ENCODE data around the gene GNG7. TPM values are rescaled to one million over a fixed set of nuclear protein-coding genes. Genes with fewer than 3 reads are reported as not detected.

The GNG7 gene
- total RNA-seq, 1 experiment from 2014 or later: 7.7 TPM

GRCh38 chr19:2716722-2717637 lies 14.5 kb upstream of the GNG7 start:
- H3K9me3 ChIP-seq (ENCODE audit: control insufficient read depth, low read depth, low read length): peaks cover 8% of the 10 kb centered on the region
- H2BK20ac ChIP-seq (ENCODE audit: low read depth, low read length, poor library complexity, severe bottlenecking): no peak overlapping the region
- peaks cover 7% of the 10 kb centered on the region for H3K23me2 ChIP-seq (ENCODE audit: insufficient read length, low read depth, low read length, poor library complexity, severe bottlenecking)
- no peak overlapping the region for H3K27ac ChIP-seq (ENCODE audit: insufficient read length, low read depth, low read length)
- Mint-ChIP-seq H3K27ac (peak overlapping the region in 1 of 3 experiments; percentile 85; a peak in 1 of 7 replicates), H3K4me1 (peaks cover 6 to 14% of the 10 kb centered on the region in 2 experiments), H3K27me3 (ENCODE audit: low read depth) (peaks cover 18% of the 10 kb centered on the region), H3K4me3 (no peak overlapping the region), H3K36me3 (ENCODE audit: insufficient read depth in 1 of 3, low read depth in 3 of 3) (peaks cover 14 to 16% (median 14%) of the 10 kb centered on the region in 3 experiments), H3K9me3 (peaks cover 10 to 11% of the 10 kb centered on the region in 2 experiments)
- no peak overlapping the region for H4K91ac ChIP-seq (ENCODE audit: insufficient read length, low read depth, low read length)
- H4K8ac ChIP-seq (replicated peaks; ENCODE audit: insufficient read length, low read depth, low read length): no peak overlapping the region
- H3K56ac ChIP-seq (ENCODE audit: insufficient read length, low read depth, low read length): no peak overlapping the region
- no peak overlapping the region for H3K18ac ChIP-seq (ENCODE audit: insufficient read length, low read depth, low read length)
- no peak overlapping the region for H3K4ac ChIP-seq (ENCODE audit: low read depth, low read length)
- no peaks in the 10 kb centered on the region for H3K79me1 ChIP-seq (ENCODE audit: insufficient read depth, low read depth, low read length, poor library complexity, severe bottlenecking)
- H3K23ac ChIP-seq (ENCODE audit: insufficient read length, low read depth, low read length): no peak overlapping the region
- no peak overlapping the region for H2AK5ac ChIP-seq (ENCODE audit: insufficient read length, low read length)
- H2BK15ac ChIP-seq (ENCODE audit: low read depth, low read length): no peak overlapping the region
- H3K4me2 ChIP-seq (ENCODE audit: insufficient read depth, insufficient read length, low read length): no peak overlapping the region
- H4K20me1 ChIP-seq (ENCODE audit: control insufficient read depth, insufficient read depth, insufficient read length): no peaks in the 10 kb centered on the region
- H4K5ac ChIP-seq (ENCODE audit: insufficient read length, low read depth, low read length): no peak overlapping the region
- no peak overlapping the region for H2BK12ac ChIP-seq (ENCODE audit: insufficient read length, low read depth, low read length)
- no peaks in the 10 kb centered on the region for H3K4me1 ChIP-seq (ENCODE audit: insufficient read depth, low read length)
- no peak overlapping the region for H2AFZ ChIP-seq (ENCODE audit: low read length)
- H2BK120ac ChIP-seq (ENCODE audit: low read depth, low read length, poor library complexity, severe bottlenecking): no peak overlapping the region
- no peaks in the 10 kb centered on the region for H3K27me3 ChIP-seq (ENCODE audit: insufficient read depth, low read length)
- no peak for DNase-seq
- no peak overlapping the region for H3K14ac ChIP-seq (ENCODE audit: insufficient read depth, low read length)
- no peak overlapping the region for H3K9ac ChIP-seq (ENCODE audit: extremely low read depth, insufficient read length, low read length)
- WGBS (ENCODE audit: extremely low coverage, insufficient read length, low lambda C conversion rate): no CpG with 5 or more reads among the region's 51 CpGs
- H2BK5ac ChIP-seq (ENCODE audit: insufficient read length, low read length): no peak overlapping the region
- H3K79me2 ChIP-seq (ENCODE audit: insufficient read depth, low read length): no peaks in the 10 kb centered on the region
- H3T11ph ChIP-seq (ENCODE audit: low read length): no peak overlapping the region
- no peak for TF ChIP-seq CTCF (conservative IDR thresholded peaks at IDR 0.05)
